Loucy (cell line): ENCODE data around the gene TACC2.

ENCODE experiments used
- EZH2phosphoT487 ChIP-seq: fragments of 200-600 bp; IDR thresholded peaks from 2 replicates; pipeline ENCODE4 v1.6.1; 2018; ENCODE audit warnings: antibody characterized with exemption, mild to moderate bottlenecking, moderate library complexity, borderline replicate concordance
- TF ChIP-seq, protein P1 (sequence below): fragments of 200-600 bp; sonication (generic); conservative IDR thresholded peaks from 2 replicates; pipeline ENCODE4 v1.5.1; 2014; ENCODE audit warnings: mild to moderate bottlenecking, antibody characterized with exemption, low read length

DNA sequence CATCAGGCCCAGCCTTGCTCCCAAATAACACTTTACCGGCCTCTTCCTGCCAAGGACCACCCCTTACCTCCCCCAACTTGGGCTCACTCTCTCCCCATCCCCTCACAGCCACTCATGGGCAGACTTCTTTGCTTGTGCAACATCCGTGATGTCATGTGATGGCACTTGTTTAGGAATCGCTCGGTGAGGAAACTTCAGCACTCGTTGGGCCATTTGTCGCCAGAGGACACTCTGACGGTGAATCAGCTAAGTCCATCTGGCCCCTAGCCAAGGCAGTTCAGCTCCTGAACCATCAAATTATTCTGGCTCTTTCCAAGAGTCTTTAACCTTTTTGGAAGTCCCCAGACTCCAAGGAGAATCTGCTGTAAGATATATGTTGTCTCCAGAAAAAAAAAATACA is 301.4 kb downstream of the TACC2 start:
- no peak for TF ChIP-seq EZH2phosphoT487
- TF ChIP-seq, protein P1, sequence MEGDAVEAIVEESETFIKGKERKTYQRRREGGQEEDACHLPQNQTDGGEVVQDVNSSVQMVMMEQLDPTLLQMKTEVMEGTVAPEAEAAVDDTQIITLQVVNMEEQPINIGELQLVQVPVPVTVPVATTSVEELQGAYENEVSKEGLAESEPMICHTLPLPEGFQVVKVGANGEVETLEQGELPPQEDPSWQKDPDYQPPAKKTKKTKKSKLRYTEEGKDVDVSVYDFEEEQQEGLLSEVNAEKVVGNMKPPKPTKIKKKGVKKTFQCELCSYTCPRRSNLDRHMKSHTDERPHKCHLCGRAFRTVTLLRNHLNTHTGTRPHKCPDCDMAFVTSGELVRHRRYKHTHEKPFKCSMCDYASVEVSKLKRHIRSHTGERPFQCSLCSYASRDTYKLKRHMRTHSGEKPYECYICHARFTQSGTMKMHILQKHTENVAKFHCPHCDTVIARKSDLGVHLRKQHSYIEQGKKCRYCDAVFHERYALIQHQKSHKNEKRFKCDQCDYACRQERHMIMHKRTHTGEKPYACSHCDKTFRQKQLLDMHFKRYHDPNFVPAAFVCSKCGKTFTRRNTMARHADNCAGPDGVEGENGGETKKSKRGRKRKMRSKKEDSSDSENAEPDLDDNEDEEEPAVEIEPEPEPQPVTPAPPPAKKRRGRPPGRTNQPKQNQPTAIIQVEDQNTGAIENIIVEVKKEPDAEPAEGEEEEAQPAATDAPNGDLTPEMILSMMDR, result no peak
